HS-5 (cell line): Measurements from ENCODE around the gene CACNA2D3.

ENCODE experiments used
- DNase-seq: peaks from one replicate; pipeline ENCODE4 v3.0.0-alpha.2; 2012; ENCODE audit warnings: low read depth

Gene CACNA2D3

GRCh38 chr3:55006244-55006676, 883.9 kb downstream of the CACNA2D3 start:
- no peak for DNase-seq

- no peak for DNase-seq
Observed at GRCh38 chr3:55007971-55008370, 885.6 kb downstream of the CACNA2D3 start.

- DNase-seq: no peak
Observed at GRCh38 chr3:55009372-55009771, 887.0 kb downstream of the CACNA2D3 start.

GRCh38 chr3:55012091-55012490, 889.7 kb downstream of the CACNA2D3 start:
- no peak for DNase-seq

- no peak for DNase-seq
Observed at GRCh38 chr3:55013145-55013925, 891.0 kb downstream of the CACNA2D3 start.

GRCh38 chr3:55014081-55014480, 891.7 kb downstream of the CACNA2D3 start:
- DNase-seq: no peak

GRCh38 chr3:55014906-55015305, 892.6 kb downstream of the CACNA2D3 start:
- DNase-seq: no peak

- no peak for DNase-seq
Observed at GRCh38 chr3:55017876-55018275, 895.5 kb downstream of the CACNA2D3 start.

GRCh38 chr3:55030938-55031337, 908.6 kb downstream of the CACNA2D3 start:
- DNase-seq: no peak

GRCh38 chr3:55036883-55037577, 914.7 kb downstream of the CACNA2D3 start:
- no peak for DNase-seq

- no peak for DNase-seq
Observed at GRCh38 chr3:55042591-55042990, 920.2 kb downstream of the CACNA2D3 start.

GRCh38 chr3:55044486-55044885, 922.1 kb downstream of the CACNA2D3 start:
- no peak for DNase-seq

GRCh38 chr3:55059027-55059629, 936.8 kb downstream of the CACNA2D3 start:
- DNase-seq: peak; percentile 4

GRCh38 chr3:55060896-55061719, 938.8 kb downstream of the CACNA2D3 start:
- no peak for DNase-seq

- no peak for DNase-seq
Observed at GRCh38 chr3:55061720-55062034, 939.3 kb downstream of the CACNA2D3 start.

GRCh38 chr3:55064164-55064563, 941.8 kb downstream of the CACNA2D3 start:
- no peak for DNase-seq

- DNase-seq: no peak
Observed at GRCh38 chr3:55065331-55065730, 943.0 kb downstream of the CACNA2D3 start.

GRCh38 chr3:55066551-55067047, 944.2 kb downstream of the CACNA2D3 start:
- DNase-seq: no peak

- DNase-seq: no peak
Observed at GRCh38 chr3:55069950-55070349, 947.6 kb downstream of the CACNA2D3 start.

GRCh38 chr3:55074796-55075195, 952.4 kb downstream of the CACNA2D3 start:
- DNase-seq: no peak

- no peak for DNase-seq
Observed at GRCh38 chr3:55075846-55076245, 953.5 kb downstream of the CACNA2D3 start.

GRCh38 chr3:55077726-55078125, 955.4 kb downstream of the CACNA2D3 start:
- DNase-seq: no peak
